Measurements from ENCODE around the gene MCRS1. TPM values are rescaled to one million over a fixed set of nuclear protein-coding genes. Genes with fewer than 3 reads are reported as not detected.

The MCRS1 gene
- total RNA-seq, 1 donor from 2014 or later: 103 TPM

DNA sequence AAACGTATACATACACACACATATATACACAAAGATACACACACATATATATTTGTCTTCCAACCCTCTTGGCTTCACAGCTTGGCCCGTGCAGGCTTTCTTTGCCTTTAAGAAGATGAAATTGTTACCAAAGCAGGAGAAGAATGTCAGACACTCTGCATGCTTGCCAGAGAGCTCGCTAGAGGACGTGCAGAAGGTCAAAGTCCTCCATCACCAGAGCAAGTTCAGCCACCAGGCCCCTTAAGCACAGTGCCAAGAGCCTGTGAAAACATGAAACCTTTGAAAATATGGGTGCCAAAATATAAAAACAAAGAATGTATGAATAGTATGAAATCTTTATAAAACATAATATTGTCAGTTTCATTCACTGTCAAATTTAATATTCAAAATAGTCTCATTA, 14.9 kb upstream of the MCRS1 start:
- Mint-ChIP-seq H3K36me3 (ENCODE audit: unreplicated experiment) (no peaks in the 10 kb centered on the region), H3K4me1 (ENCODE audit: low read depth, unreplicated experiment) (peaks cover 28% of the 10 kb centered on the region), H3K9me3 (ENCODE audit: unreplicated experiment) (peaks cover 7% of the 10 kb centered on the region), H3K27me3 (ENCODE audit: unreplicated experiment) (peaks cover 4% of the 10 kb centered on the region), H3K27ac (ENCODE audit: unreplicated experiment) (no peak overlapping the region), H3K4me3 (ENCODE audit: unreplicated experiment) (no peak overlapping the region)
- TF ChIP-seq, protein P1, sequence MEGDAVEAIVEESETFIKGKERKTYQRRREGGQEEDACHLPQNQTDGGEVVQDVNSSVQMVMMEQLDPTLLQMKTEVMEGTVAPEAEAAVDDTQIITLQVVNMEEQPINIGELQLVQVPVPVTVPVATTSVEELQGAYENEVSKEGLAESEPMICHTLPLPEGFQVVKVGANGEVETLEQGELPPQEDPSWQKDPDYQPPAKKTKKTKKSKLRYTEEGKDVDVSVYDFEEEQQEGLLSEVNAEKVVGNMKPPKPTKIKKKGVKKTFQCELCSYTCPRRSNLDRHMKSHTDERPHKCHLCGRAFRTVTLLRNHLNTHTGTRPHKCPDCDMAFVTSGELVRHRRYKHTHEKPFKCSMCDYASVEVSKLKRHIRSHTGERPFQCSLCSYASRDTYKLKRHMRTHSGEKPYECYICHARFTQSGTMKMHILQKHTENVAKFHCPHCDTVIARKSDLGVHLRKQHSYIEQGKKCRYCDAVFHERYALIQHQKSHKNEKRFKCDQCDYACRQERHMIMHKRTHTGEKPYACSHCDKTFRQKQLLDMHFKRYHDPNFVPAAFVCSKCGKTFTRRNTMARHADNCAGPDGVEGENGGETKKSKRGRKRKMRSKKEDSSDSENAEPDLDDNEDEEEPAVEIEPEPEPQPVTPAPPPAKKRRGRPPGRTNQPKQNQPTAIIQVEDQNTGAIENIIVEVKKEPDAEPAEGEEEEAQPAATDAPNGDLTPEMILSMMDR (IDR thresholded peaks at IDR 0.05; ENCODE audit: partially characterized antibody, unreplicated experiment): no peak
- no peak for DNase-seq

DNA sequence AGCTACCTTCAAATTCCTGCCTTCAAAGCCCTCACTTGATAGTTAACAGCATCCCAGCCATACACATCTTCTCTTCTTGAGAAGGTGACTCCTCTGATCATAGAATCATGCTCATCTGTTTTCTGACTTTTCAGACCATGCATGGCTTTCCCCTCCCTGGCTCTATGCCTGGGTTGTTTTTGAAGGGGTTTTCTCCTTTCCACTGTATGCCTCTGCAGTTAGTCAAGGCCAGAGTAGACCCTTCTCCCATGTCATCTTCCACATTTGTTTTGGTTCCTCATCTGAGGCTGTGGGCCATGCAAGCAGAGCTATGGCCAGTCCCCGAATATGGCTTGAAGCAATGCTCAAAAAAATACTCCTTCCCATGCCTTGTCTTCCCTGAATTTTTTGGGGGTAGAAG, 14.3 kb upstream of the MCRS1 start:
- Mint-ChIP-seq H3K4me3 (ENCODE audit: unreplicated experiment) (no peak overlapping the region), H3K9me3 (ENCODE audit: unreplicated experiment) (peaks cover 8% of the 10 kb centered on the region), H3K27ac (ENCODE audit: unreplicated experiment) (no peak overlapping the region), H3K27me3 (ENCODE audit: unreplicated experiment) (peaks cover 4% of the 10 kb centered on the region), H3K36me3 (ENCODE audit: unreplicated experiment) (no peaks in the 10 kb centered on the region), H3K4me1 (ENCODE audit: low read depth, unreplicated experiment) (peaks cover 32% of the 10 kb centered on the region)
- no peak for DNase-seq
- TF ChIP-seq, protein P1 (IDR thresholded peaks at IDR 0.05; ENCODE audit: partially characterized antibody, unreplicated experiment): no peak

DNA sequence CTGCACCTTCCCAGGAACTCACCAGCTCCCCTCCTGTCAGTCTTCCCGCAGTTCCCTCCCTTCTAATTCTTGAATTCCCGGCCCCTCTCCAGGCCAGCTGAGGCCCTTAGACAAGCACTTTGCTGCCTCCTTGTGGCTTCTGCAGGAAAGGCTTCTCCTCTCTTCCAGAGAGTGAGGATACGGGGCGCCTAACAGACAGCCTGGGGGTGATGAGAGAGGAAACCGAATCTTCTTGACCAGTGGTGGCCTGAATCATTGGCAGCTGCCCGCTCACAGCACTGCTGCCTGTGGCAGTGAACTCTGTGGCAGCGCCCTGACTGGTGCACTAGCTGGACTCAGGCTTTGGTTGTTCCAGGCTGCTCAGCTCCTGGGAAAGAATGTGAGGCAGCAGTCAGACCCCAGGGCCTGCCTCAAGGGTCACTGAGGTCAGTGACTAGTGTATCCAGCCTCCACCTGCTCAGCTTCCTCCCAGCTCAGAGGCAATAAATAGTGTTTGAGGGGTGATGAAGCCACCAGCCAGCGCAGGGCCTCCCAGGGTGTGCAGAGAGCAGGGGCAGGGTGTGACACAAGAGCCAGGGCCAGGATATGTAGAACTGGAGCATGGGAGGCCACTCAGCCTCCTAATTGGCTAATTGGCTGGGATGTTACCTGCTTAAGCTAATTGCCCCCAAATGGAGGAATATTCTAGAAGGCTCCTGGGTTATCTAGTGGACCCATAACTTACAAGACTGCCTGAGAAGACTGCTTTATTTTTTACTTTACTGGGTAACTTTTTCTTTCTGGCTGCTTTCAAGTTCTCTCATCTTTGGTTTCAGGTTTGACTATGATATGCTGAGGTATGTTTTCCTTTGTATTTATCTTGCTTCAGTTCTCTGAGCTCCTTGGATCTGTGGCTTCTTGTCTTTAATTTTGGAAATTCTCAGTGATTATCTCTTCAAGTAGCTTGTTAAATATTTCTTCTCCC, 12.9 kb upstream of the MCRS1 start:
- TF ChIP-seq, protein P1 (IDR thresholded peaks at IDR 0.05; ENCODE audit: partially characterized antibody, unreplicated experiment): peak; percentile 78
- peak; percentile 87 for DNase-seq
- Mint-ChIP-seq H3K4me1 (ENCODE audit: low read depth, unreplicated experiment) (peaks cover 32% of the 10 kb centered on the region), H3K4me3 (ENCODE audit: unreplicated experiment) (peak overlapping the region; percentile 2), H3K27me3 (ENCODE audit: unreplicated experiment) (peaks cover 4% of the 10 kb centered on the region), H3K27ac (ENCODE audit: unreplicated experiment) (no peak overlapping the region), H3K9me3 (ENCODE audit: unreplicated experiment) (peaks cover 6% of the 10 kb centered on the region), H3K36me3 (ENCODE audit: unreplicated experiment) (no peaks in the 10 kb centered on the region)

DNA sequence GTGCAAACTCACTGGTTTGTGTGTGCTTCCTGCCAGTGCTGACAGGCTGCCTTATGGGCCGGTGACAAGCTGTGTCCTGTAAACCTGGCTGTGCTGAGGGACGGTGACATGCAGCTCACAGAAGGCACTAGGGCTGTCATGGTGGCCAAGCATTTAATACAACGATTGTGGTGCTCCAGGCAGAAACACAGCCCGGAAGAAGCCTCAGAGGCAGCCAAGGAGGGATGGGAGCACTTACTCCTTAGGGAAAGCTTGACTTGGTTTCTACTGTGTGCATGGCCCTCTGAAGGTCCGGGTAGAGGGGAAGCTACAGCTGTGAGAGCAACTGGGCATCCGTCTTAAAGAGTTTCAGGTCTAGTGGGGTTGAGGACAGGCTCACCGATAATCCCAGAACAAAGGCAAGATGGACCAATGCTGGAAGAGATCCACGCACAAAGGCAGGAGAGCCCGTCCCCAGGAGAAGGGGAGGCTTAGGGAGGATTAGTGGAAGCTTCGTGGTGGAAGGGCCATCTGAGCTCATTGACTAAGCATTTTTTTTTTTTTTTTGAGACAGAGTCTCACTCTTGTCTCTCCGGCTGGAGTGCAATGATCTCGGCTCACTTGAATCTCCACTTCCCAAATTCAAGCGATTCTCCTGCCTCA, 10.7 kb upstream of the MCRS1 start:
- Mint-ChIP-seq H3K36me3 (ENCODE audit: unreplicated experiment) (no peaks in the 10 kb centered on the region), H3K27me3 (ENCODE audit: unreplicated experiment) (no peaks in the 10 kb centered on the region), H3K27ac (ENCODE audit: unreplicated experiment) (no peak overlapping the region), H3K4me3 (ENCODE audit: unreplicated experiment) (no peak overlapping the region), H3K4me1 (ENCODE audit: low read depth, unreplicated experiment) (peaks cover 18% of the 10 kb centered on the region), H3K9me3 (ENCODE audit: unreplicated experiment) (peaks cover 5% of the 10 kb centered on the region)
- DNase-seq: no peak
- TF ChIP-seq, protein P1 (IDR thresholded peaks at IDR 0.05; ENCODE audit: partially characterized antibody, unreplicated experiment): no peak

Data from glutamatergic neuron (in vitro differentiated cells).